Activated T-helper 1 cell treated with anti-CD3 and anti-CD28 coated beads, Interleukin-12 subunit alpha, Interleukin-12 subunit beta, Interleukin-2, Interleukin-4 antibody, amounts not matched to agents 30 ng/mL and 10 ng/mL and 1 ng/mL, durations not matched to agents 14 hours and 24 hours and 36 hours (primary cell): ENCODE data around the gene PHACTR4. TPM values are rescaled to one million over a fixed set of nuclear protein-coding genes. Genes with fewer than 3 reads are reported as not detected.
A peak's percentile ranks its signal among the peaks of the same experiment; 100 is the strongest.

ENCODE experiments used
- DNase-seq: peaks from one replicate; pipeline ENCODE4 v3.0.0; 2021; ENCODE audit warnings: low spot score
- H3K27ac Mint-ChIP-seq: one replicate; pipeline ENCODE4 v1.8.0; 2021; ENCODE audit warnings: mild to moderate bottlenecking, mixed read lengths
- H3K27me3 Mint-ChIP-seq: one replicate; pipeline ENCODE4 v1.8.0; 2022; ENCODE audit warnings: mild to moderate bottlenecking, moderate library complexity, mixed read lengths; ENCODE audit not compliant: insufficient read depth
- H3K36me3 Mint-ChIP-seq: one replicate; pipeline ENCODE4 v1.8.0; 2021; ENCODE audit warnings: low read depth, mixed read lengths
- H3K4me1 Mint-ChIP-seq: one replicate; pipeline ENCODE4 v1.8.0; 2021; ENCODE audit warnings: low read depth, mixed read lengths
- H3K4me3 Mint-ChIP-seq: one replicate; pipeline ENCODE4 v1.8.0; 2021; ENCODE audit warnings: mild to moderate bottlenecking, moderate library complexity, mixed read lengths
- H3K9me3 Mint-ChIP-seq: one replicate; pipeline ENCODE4 v1.8.0; 2021; ENCODE audit warnings: mixed read lengths
- intact Hi-C: fragments of 100-400 bp; cut with micrococcal nuclease; formaldehyde crosslinking; loops from one replicate; pipeline ENCODE4 v1.15.1; 2024
- total RNA-seq: library from RNA; stranded (reverse); gene quantifications from 2 replicates; pipeline ENCODE4 v1.2.3, GENCODE V29; 2022

Gene PHACTR4
- total RNA-seq, 1 donor from 2014 or later: 28.9 TPM

GRCh38 chr1:28494737-28495136, 125.2 kb downstream of the PHACTR4 start:
- H3K27ac Mint-ChIP-seq: peak overlapping the region; percentile 57
- no peaks in the 10 kb centered on the region for H3K9me3 Mint-ChIP-seq
- intact Hi-C loops: no loop called here
- DNase-seq: no peak
- H3K4me1 Mint-ChIP-seq: no peaks in the 10 kb centered on the region
- no peak overlapping the region for H3K4me3 Mint-ChIP-seq
- H3K27me3 Mint-ChIP-seq: no peaks in the 10 kb centered on the region
- peaks cover 18% of the 10 kb centered on the region for H3K36me3 Mint-ChIP-seq

- DNase-seq: no peak
- Mint-ChIP-seq H3K4me3 (no peak overlapping the region), H3K36me3 (peaks cover 12% of the 10 kb centered on the region), H3K27me3 (no peaks in the 10 kb centered on the region), H3K27ac (no peak overlapping the region), H3K9me3 (no peaks in the 10 kb centered on the region), H3K4me1 (no peaks in the 10 kb centered on the region)
- intact Hi-C loops: no loop called here
These were observed 130.0 kb downstream of the PHACTR4 start for GRCh38 chr1:28499553-28499952.

GRCh38 chr1:28501925-28502324, 132.4 kb downstream of the PHACTR4 start:
- DNase-seq: no peak
- H3K9me3 Mint-ChIP-seq: no peaks in the 10 kb centered on the region
- intact Hi-C loops: loop anchor here (10.0 kb wide), 1 partner anchor 683 kb away; the partner anchor contains the start of gene SRSF4
- peaks cover 22% of the 10 kb centered on the region for H3K36me3 Mint-ChIP-seq
- peaks cover 9% of the 10 kb centered on the region for H3K4me1 Mint-ChIP-seq
- no peak overlapping the region for H3K4me3 Mint-ChIP-seq
- H3K27ac Mint-ChIP-seq: no peak overlapping the region
- H3K27me3 Mint-ChIP-seq: no peaks in the 10 kb centered on the region

GRCh38 chr1:28503117-28503516, 133.6 kb downstream of the PHACTR4 start:
- H3K36me3 Mint-ChIP-seq: peaks cover 34% of the 10 kb centered on the region
- no peak for DNase-seq
- no peak overlapping the region for H3K27ac Mint-ChIP-seq
- peaks cover 9% of the 10 kb centered on the region for H3K4me1 Mint-ChIP-seq
- intact Hi-C loops: loop anchor here (10.0 kb wide), 1 partner anchor 682 kb away; the partner anchor contains the start of gene SRSF4
- no peaks in the 10 kb centered on the region for H3K27me3 Mint-ChIP-seq
- H3K4me3 Mint-ChIP-seq: no peak overlapping the region
- no peaks in the 10 kb centered on the region for H3K9me3 Mint-ChIP-seq

- peaks cover 53% of the 10 kb centered on the region for H3K36me3 Mint-ChIP-seq
- no peaks in the 10 kb centered on the region for H3K9me3 Mint-ChIP-seq
- peak within 1 kb of the TSS; percentile 100 for H3K4me3 Mint-ChIP-seq
These were observed 136.1 kb downstream of the PHACTR4 start, which contains the start of gene RCC1 for GRCh38 chr1:28505406-28506187. TSS of gene RCC1 (plus strand) at chr1:28506043. CDS start at chr1:28529867, 23,824 bp downstream.

GRCh38 chr1:28506907-28507246, 137.3 kb downstream of the PHACTR4 start:
- Mint-ChIP-seq H3K9me3 (no peaks in the 10 kb centered on the region), H3K27ac (peak overlapping the region; percentile 97), H3K4me1 (peaks cover 39% of the 10 kb centered on the region), H3K36me3 (peaks cover 61% of the 10 kb centered on the region), H3K27me3 (peaks cover 7% of the 10 kb centered on the region), H3K4me3 (peak overlapping the region; percentile 100)
- intact Hi-C loops: loop anchor here (1.0 to 10.0 kb wide), 2 partner anchors 74 to 678 kb away; partner anchors contain the start of gene SRSF4
- DNase-seq: no peak

More at GRCh38 chr1:28505406-28506187, 136.1 kb downstream of the PHACTR4 start, which contains the start of gene RCC1:
- Mint-ChIP-seq H3K27me3 (peaks cover 7% of the 10 kb centered on the region), H3K4me1 (peaks cover 32% of the 10 kb centered on the region), H3K27ac (peak within 1 kb of the TSS; percentile 97)
- DNase-seq: peak; percentile 96
- intact Hi-C loops: loop anchor here (1.0 to 10.0 kb wide), 12 partner anchors 13 to 679 kb away; partner anchors contain the start of genes MED18, PHACTR4, SESN2 and SRSF4

- H3K27me3 Mint-ChIP-seq: peaks cover 7% of the 10 kb centered on the region
- H3K4me1 Mint-ChIP-seq: peaks cover 42% of the 10 kb centered on the region
- H3K9me3 Mint-ChIP-seq: no peaks in the 10 kb centered on the region
- H3K27ac Mint-ChIP-seq: peak overlapping the region; percentile 97
- intact Hi-C loops: loop anchor here (10.0 kb wide), 1 partner anchor 678 kb away; the partner anchor contains the start of gene SRSF4
- H3K36me3 Mint-ChIP-seq: peaks cover 64% of the 10 kb centered on the region
- no peak for DNase-seq
- H3K4me3 Mint-ChIP-seq: peak overlapping the region; percentile 100
These were observed 137.7 kb downstream of the PHACTR4 start for GRCh38 chr1:28507247-28507645.

GRCh38 chr1:28507646-28508434, 138.3 kb downstream of the PHACTR4 start:
- intact Hi-C loops: loop anchor here (10.0 kb wide), 1 partner anchor 677 kb away; the partner anchor contains the start of gene SRSF4
- H3K9me3 Mint-ChIP-seq: no peaks in the 10 kb centered on the region
- peaks cover 70% of the 10 kb centered on the region for H3K36me3 Mint-ChIP-seq
- peaks cover 7% of the 10 kb centered on the region for H3K27me3 Mint-ChIP-seq
- no peak for DNase-seq
- H3K4me3 Mint-ChIP-seq: peak overlapping the region; percentile 100
- H3K4me1 Mint-ChIP-seq: peaks cover 47% of the 10 kb centered on the region
- H3K27ac Mint-ChIP-seq: peak overlapping the region; percentile 97

- H3K27me3 Mint-ChIP-seq: peaks cover 7% of the 10 kb centered on the region
- H3K36me3 Mint-ChIP-seq: peaks cover 70% of the 10 kb centered on the region
- H3K9me3 Mint-ChIP-seq: no peaks in the 10 kb centered on the region
- peaks cover 47% of the 10 kb centered on the region for H3K4me1 Mint-ChIP-seq
- intact Hi-C loops: loop anchor here (10.0 kb wide), 1 partner anchor 676 kb away; the partner anchor contains the start of gene SRSF4
- peak overlapping the region; percentile 100 for H3K4me3 Mint-ChIP-seq
- peak overlapping the region; percentile 97 for H3K27ac Mint-ChIP-seq
- DNase-seq: no peak
These were observed 138.9 kb downstream of the PHACTR4 start for GRCh38 chr1:28508435-28508754.

GRCh38 chr1:28509705-28510272, 140.2 kb downstream of the PHACTR4 start:
- Mint-ChIP-seq H3K4me1 (peaks cover 51% of the 10 kb centered on the region), H3K9me3 (no peaks in the 10 kb centered on the region), H3K4me3 (peak overlapping the region; percentile 100), H3K27me3 (peaks cover 7% of the 10 kb centered on the region), H3K36me3 (peaks cover 74% of the 10 kb centered on the region), H3K27ac (peak overlapping the region; percentile 97)
- no peak for DNase-seq
- intact Hi-C loops: loop anchor here (10.0 kb wide), 1 partner anchor 675 kb away; the partner anchor contains the start of gene SRSF4

GRCh38 chr1:28510273-28510969, 140.9 kb downstream of the PHACTR4 start:
- H3K4me1 Mint-ChIP-seq: peaks cover 51% of the 10 kb centered on the region
- peak overlapping the region; percentile 97 for H3K27ac Mint-ChIP-seq
- H3K9me3 Mint-ChIP-seq: no peaks in the 10 kb centered on the region
- H3K4me3 Mint-ChIP-seq: peak overlapping the region; percentile 100
- peaks cover 7% of the 10 kb centered on the region for H3K27me3 Mint-ChIP-seq
- no peak for DNase-seq
- intact Hi-C loops: no loop called here
- peaks cover 74% of the 10 kb centered on the region for H3K36me3 Mint-ChIP-seq

GRCh38 chr1:28510970-28511440, 141.5 kb downstream of the PHACTR4 start:
- Mint-ChIP-seq H3K27me3 (peaks cover 7% of the 10 kb centered on the region), H3K9me3 (no peaks in the 10 kb centered on the region), H3K4me3 (peak overlapping the region; percentile 100), H3K27ac (peak overlapping the region; percentile 97), H3K36me3 (peaks cover 68% of the 10 kb centered on the region), H3K4me1 (peaks cover 45% of the 10 kb centered on the region)
- intact Hi-C loops: no loop called here
- DNase-seq: no peak
